Stimulated activated CD8-positive, alpha-beta memory T cell treated with anti-CD3 and anti-CD28 coated beads, Interleukin-7, amount 100 ng/mL, for 4 hours (primary cell): ENCODE data around the gene OR1A2.
"Not testable (repeated sequence)": the region's sequence is repeated elsewhere in the genome, so short reads cannot be mapped to it uniquely, and the experiment has no call there.

Source experiments
- DNase-seq, 2 donors: peaks; one replicate each; pipeline ENCODE4 v3.0.0-alpha.2; 2020; ENCODE audit warnings: low read depth in 2 of 2

OR1A2 gene, protein sequence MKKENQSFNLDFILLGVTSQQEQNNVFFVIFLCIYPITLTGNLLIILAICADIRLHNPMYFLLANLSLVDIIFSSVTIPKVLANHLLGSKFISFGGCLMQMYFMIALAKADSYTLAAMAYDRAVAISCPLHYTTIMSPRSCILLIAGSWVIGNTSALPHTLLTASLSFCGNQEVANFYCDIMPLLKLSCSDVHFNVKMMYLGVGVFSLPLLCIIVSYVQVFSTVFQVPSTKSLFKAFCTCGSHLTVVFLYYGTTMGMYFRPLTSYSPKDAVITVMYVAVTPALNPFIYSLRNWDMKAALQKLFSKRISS

DNA sequence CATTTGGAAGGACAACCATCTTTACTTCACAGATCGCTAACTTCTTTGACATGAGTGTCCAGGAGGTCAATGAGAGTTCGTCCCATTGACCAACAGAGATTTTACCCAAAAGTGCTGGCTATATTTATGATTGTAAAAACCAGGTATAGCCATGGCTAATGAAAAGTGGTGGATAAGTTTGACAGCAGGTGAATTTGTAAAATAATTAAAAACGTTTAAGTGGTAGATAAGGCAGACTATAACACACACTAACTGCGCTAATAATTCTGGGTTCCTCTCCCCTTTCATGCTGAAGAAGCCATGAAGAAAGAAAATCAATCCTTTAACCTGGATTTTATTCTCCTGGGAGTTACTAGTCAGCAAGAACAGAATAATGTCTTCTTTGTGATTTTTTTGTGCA lies at the start of gene OR1A2:
TSS of gene OR1A2 (plus strand) at position 301 of the 400 bp plus-strand sequence. CDS start at position 301, 0 bp downstream.
- DNase-seq: no peak

DNA sequence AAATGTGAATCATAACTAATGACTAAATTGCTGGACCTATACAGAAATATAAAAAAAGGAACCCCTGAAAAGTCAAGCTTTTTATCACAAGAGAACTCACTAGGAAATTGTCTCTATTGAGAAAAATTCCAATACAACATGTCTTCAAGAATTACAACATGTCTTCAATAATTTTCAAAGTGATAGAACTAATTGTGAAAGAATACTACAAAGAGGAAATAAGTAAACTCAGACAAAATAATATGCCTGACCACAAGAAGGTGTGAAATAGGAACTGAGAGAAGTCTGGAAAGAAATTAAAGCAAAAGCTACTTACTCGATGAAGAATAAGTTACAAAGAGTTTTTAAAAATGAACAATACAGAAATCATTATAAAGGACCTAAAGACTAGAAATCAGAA lies 40.1 kb upstream of the OR1A2 start:
- no peak for DNase-seq

DNA sequence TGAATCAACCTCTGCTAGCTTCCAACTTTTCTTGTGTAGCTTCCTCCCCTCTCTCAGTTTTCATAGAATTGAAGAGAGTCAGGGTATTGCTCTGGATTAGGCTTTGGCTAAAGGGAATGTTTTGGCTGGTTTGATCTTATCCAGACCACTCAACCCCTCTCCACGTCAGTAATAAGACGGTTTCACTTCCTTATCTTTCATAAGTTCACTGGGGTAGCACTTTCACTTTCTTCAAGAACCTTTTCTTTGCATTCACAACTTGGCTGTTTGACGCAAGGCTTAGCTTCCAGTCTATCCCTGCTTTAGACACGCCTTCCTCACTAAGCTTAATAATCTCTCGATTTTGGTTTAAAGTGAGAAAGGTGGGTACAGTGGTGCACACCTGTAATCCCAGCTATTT lies 29.7 kb upstream of the OR1A2 start:
- no peak for DNase-seq

DNA sequence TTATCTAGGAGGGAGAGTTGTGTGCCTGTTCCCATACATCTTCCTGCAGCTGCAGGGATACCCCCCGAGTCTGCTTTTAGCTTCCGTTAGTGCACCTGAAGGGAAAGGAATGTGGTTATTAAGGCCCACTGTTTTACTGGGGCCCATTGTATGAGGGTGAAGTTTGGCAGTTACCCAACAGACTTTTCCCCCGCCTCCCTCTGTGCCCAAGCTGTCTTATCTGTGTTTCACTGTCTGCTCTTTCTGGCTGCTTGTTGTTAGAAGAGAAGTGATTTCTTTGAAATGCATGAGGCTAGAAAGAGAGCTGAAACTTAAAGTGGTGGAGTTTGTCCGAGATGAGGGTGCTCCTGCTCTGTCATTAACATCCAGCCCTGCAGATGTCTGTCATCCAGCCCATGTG lies 7.4 kb upstream of the OR1A2 start:
- no peak for DNase-seq

DNA sequence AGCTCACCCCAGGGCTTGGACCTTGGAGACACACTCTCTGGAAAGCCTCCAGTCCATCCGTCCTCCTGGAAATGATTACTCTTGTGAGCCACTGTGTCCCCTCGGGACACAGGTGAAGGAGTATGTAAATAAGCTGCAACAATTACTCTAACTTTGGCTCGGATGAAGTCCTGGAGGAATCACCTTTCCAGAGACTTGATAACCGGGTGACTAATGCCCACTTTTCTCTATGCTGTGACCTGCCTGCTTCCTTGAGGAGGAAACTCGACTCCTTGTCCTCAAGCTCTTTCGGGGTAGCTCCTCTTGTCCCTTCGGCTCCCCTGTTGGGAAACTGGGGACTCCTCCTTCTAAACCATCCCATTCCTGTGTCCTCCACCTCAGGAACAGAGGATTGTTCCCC lies 10.0 kb downstream of the OR1A2 start, which contains the start of gene OR1A1:
TSS of gene OR1A1 (plus strand) at position 301 of the 400 bp plus-strand sequence. CDS start 7,954 bp downstream, outside the sequence.
- no peak for DNase-seq

DNA sequence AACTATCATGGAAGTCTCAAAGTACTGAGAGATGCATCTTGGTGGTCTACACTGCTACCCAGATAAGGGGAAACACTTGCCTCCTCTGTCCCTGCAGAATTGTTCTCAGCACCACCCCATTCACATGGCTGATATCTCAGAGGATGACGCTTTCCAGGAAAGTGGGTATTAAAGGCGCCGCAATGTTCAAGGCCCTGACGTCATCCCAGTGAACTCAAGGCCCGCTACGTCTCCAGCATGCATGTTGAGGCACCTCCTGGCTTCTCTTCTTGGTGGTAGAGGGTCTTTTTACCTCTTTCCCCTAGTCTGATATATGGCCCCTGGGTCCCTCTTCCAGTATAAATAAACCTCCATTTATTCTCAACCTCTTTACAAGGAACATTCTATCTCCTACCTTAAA lies 11.2 kb downstream of the OR1A2 start:
- no peak for DNase-seq

DNA sequence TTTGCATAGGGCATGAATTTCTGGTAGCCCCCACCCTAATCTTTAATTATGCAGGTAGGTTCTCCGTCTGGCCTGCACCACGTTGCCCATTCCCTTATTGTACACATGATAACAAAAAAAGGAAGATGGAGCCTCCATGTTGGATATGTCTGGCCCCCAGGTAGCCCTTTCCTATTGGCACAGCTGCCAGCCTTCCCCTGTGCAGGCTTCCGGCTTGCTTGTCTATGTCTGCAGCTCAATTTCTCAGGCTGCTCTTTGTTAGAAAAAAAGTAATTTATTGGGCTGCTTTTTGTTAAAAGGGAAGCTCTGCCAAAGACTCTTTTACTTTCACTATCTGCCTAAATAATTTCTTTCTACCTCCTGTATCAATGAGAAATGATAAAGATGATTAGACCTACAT lies 15.7 kb downstream of the OR1A2 start:
- no peak for DNase-seq

DNA sequence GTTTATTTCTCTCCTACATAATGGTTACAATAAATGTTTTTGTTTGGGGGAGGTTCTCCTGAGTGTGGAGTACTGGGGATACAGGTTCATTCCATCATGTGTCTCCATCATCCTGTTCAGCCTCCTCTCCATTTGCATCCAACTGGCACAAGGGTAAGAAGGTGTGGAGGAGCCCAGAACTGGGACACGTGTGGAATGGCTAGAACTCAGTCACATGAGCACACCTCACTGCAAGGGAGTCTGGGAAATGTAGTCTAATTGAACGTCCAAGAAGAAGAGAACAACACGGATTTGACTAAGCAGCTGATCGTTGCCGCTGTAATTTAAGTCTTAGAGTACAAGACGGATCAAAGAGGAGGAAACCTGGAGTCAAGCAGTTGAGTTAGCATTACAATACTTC lies 16.3 kb downstream of the OR1A2 start:
- no peak for DNase-seq

DNA sequence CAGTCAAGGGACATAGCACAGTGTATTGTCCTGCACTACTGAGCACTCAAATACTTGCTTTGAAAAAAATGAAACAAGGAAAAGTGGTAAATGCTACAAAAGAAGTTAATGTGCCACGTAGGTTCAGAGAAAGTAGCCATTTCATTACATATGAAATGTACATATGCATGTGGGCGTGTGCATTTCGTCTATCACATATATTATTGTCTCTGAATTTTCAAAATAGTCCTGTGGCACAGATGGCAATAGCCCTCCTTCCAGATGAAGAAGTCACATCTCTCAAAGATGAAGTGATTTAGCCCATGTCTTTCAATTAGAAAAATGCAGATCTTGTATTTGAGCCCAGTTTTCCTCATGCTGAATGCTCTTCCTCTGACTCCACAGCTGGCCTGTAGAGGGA lies 22.7 kb downstream of the OR1A2 start:
- DNase-seq: not testable (repeated sequence)

DNA sequence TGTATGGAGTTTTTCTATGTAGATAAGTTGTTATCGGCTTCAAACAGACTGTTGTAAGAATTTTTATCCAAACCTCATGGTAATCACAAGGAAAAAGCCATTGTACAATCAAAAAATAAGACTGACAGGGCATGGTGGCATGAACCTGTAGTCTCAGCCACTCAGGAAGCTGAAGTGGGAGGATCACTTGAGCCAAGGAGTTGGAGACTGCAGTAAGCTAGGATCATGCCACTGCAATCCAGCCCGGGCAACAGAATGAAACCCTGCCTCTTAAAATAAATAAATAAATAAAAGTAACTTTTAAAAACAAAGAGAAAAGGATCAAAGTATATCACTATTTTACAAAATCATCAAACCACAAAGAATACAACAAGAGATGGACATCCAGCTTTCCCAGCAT lies 24.5 kb downstream of the OR1A2 start:
- no peak for DNase-seq

DNA sequence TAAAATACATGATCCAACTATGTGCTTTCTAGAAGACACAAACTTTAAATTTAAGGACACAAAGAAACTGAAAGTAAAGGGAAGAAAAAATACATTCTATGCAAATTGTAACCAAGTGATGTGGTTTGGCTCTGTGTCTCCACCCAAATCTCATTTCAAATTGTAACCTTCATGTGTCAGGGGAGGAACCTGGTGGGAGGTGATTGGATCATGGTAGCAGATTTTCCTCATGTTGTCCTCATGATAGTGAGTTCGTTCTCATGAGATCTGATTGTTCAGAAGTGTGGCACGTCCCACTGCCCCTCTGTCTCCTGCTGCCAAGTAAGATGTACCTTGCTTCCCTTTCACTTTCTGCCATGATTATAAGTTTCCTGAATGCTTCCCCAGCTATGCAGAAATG lies 25.2 kb downstream of the OR1A2 start:
- no peak for DNase-seq

DNA sequence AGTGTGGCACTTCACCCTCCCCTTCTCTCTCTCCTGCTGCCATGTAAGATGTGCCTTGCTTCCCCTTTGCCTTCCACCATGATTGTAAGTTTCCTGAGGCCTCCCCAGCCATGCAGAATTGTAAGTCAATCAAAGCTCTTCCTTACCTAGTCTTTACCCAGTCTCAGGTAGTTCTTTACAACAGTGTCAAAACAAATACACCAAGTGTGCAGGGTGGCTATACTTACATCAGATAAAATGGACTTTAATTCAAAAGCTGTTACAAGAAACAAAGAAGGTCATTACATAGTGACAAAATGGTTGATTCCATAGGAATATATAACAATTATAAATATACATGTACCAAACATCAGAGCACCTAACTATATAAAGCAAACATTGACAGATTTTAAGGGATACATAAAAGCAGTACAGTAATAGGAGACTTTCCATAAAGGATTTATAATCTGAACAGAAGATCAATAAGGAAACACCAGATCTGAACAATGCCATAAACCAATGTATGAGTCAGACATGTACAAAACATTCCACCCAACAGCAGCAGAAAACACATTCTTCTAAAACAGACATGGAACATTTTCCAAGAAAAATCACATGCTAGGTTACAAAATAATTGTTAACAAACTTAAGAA lies 27.5 kb downstream of the OR1A2 start:
- not testable (repeated sequence) for DNase-seq

DNA sequence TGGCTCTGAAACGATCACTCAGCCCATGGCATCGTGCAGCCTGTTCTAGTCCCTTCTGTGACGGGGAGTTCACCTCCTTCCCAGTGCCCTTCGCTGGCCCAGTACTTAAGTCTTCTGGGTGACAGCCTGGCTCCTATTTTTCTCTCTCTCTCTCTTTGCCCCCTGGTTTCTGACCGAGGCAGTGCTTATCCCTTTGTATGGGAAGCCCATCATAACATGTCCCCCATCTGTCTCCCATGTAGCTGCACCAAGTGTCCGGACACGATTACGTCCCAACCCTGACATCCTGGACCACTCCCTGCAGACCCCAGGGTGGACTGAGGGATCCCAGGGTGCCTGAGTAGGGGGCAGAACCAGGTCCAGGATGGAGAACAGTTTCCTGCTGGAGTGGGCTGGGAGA lies 35.0 kb downstream of the OR1A2 start:
- not testable (repeated sequence) for DNase-seq

DNA sequence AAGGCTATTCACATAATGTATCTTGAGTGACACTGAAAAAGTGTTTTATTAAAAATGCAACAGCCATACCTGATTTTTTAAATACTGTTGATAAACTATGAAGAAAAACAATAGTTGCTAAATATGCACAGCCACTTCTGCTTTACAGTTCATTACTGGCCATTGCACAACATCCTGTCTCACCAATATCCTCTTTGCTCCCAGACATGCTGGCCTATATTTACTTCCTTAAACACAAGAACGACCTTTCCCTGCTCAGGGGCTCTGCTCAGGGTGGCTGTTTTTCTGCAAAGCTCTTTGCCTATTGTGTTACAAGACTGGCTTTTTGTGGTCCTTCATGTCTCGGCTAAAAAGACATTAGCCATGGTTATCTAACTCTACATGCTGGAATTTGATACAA lies 41.4 kb downstream of the OR1A2 start:
- DNase-seq: not testable (repeated sequence)

DNA sequence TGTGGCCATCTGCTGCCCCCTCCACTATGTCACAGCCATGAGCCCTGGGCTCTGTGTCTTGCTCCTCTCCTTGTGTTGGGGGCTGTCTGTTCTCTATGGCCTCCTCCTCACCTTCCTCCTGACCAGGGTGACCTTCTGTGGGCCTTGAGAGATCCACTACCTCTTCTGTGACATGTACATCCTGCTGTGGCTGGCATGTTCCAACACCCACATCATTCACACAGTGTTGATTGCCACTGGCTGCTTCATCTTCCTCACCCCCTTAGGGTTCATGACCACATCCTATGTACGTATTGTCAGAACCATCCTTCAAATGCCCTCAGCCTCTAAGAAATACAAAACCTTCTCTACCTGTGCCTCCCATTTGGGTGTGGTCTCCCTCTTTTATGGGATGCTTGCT lies 43.7 kb downstream of the OR1A2 start:
- DNase-seq: not testable (repeated sequence)

DNA sequence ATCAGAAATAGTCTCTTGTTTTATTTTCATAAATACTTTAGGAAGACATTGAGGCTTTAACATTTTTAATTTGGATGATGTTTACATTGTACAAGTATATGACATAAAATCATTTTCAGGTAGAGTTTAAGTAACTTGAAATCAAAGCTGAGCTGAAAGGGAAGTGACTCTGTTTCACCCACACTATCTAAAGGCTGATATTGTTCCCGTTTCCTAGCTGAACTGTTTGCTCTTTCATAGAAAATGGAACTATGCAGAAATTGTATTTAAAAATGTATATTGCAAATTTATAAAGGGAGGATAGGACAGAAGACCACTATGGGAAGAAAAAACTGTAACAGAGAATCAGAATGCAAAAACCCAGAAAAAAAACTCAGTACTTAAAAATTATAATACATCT lies 47.5 kb downstream of the OR1A2 start:
- not testable (repeated sequence) for DNase-seq
